Measurements from ENCODE around the gene PAIP2B.

Gene PAIP2B

GRCh38 chr2:71150082-71150816, 76.7 kb downstream of the PAIP2B start:
- no peak for DNase-seq

- DNase-seq: no peak
Observed at GRCh38 chr2:71148506-71149063, 78.3 kb downstream of the PAIP2B start.

- no peak for DNase-seq
Observed at GRCh38 chr2:71143782-71144181, 83.1 kb downstream of the PAIP2B start.

- no peak for DNase-seq
Observed at GRCh38 chr2:71136174-71136573, 90.7 kb downstream of the PAIP2B start.

- no peak for DNase-seq
Observed at GRCh38 chr2:71133603-71134002, 93.3 kb downstream of the PAIP2B start.
